Colonic mucosa (tissue), 4 donors: ENCODE measurements around the gene ST7L. TPM values are rescaled to one million over a fixed set of nuclear protein-coding genes. Genes with fewer than 3 reads are reported as not detected.
"Not testable (repeated sequence)": the region's sequence is repeated elsewhere in the genome, so short reads cannot be mapped to it uniquely, and the experiment has no call there.

Source experiments
- DNase-seq: peaks from one replicate; pipeline ENCODE4 v3.0.0-alpha.2; 2020
- H3K27ac ChIP-seq: fragments of 200-600 bp; one replicate; pipeline ENCODE4 v1.8.0; 2021
- H3K27me3 ChIP-seq: fragments of 200-600 bp; one replicate; pipeline ENCODE4 v1.8.0; 2021
- H3K36me3 ChIP-seq: fragments of 200-600 bp; one replicate; pipeline ENCODE4 v1.8.0; 2021
- H3K4me1 ChIP-seq: fragments of 200-600 bp; one replicate; pipeline ENCODE4 v1.8.0; 2021; ENCODE audit warnings: mild to moderate bottlenecking
- H3K4me3 ChIP-seq: fragments of 200-600 bp; one replicate; pipeline ENCODE4 v1.8.0; 2021
- H3K9ac ChIP-seq, 2 donors: one replicate each; pipeline ENCODE4 v1.7.0; 2013; ENCODE audit warnings: control low read depth in 2 of 2, low read depth in 2 of 2, low read length in 2 of 2
- H3K9me3 ChIP-seq: fragments of 200-600 bp; one replicate; pipeline ENCODE4 v1.8.0; 2021
- CTCF ChIP-seq: fragments of 200-600 bp; IDR thresholded peaks from one replicate; pipeline ENCODE4 v1.8.0; 2022; ENCODE audit warnings: antibody characterized with exemption, mild to moderate bottlenecking
- intact Hi-C: fragments of 100-400 bp; cut with DNase I; formaldehyde crosslinking; loops from one replicate; pipeline ENCODE4 v1.14.1; 2022
- total RNA-seq, 2 donors: library from RNA; stranded (reverse); fragmentation: NEBNext Ultra II Directional in 1 of 2; extraction: Animal tissue kit (Norgen Biotek cat#: 25700) in 1 of 2; gene quantifications; one replicate each; pipeline ENCODE4 v1.2.1, GENCODE V29; 2021
- donor health status: healthy.
- donor health status: DM: no; HTN: no; CAD: no.
- donor health status: DM: no; HTN: no; CAD: no.

ST7L gene
- total RNA-seq, 2 donors from 2014 or later = 14.4 to 15.0 TPM

- peaks cover 5% of the 10 kb centered on the region for H3K4me1 ChIP-seq
- H3K9ac ChIP-seq = no peak overlapping the region
- H3K27me3 ChIP-seq = no peaks in the 10 kb centered on the region
- no peak overlapping the region for H3K27ac ChIP-seq
- no peak for DNase-seq
- H3K9me3 ChIP-seq = no peaks in the 10 kb centered on the region
- intact Hi-C loops = no loop called here
- TF ChIP-seq CTCF = no peak
- no peak overlapping the region for H3K4me3 ChIP-seq
- H3K36me3 ChIP-seq = no peaks in the 10 kb centered on the region
Observed at GRCh38 chr1:112625696-112626095, 6.8 kb upstream of the ST7L start.

GRCh38 chr1:112624493-112624892 is 5.6 kb upstream of the ST7L start:
- H3K4me3 ChIP-seq, H3K27ac ChIP-seq, H3K36me3 ChIP-seq, H3K9me3 ChIP-seq, intact Hi-C loops, H3K9ac ChIP-seq, DNase-seq, H3K27me3 ChIP-seq, H3K4me1 ChIP-seq: not testable (repeated sequence)

DNA sequence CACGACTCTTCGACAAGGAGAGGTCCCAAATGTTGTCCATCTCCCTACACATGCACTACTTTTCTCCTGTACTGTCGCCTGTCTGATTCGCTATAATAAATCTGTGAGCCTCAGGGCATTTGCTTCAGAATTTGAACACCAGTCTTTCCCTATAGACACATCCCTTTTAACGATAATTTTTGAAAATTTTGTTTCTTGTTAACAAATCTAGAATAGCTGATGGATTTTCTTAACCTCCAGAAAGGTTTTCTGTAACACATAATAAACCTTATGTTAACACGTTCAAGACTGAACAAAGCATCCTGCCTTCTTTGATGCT is 1.4 kb upstream of the ST7L start:
- Histone ChIP-seq H3K4me1 (peaks cover 5% of the 10 kb centered on the region), H3K4me3 (peak overlapping the region; percentile 83), H3K36me3 (no peaks in the 10 kb centered on the region), H3K9me3 (no peaks in the 10 kb centered on the region), H3K9ac (peak overlapping the region; percentile 96 to 98), H3K27me3 (no peaks in the 10 kb centered on the region), H3K27ac (peak overlapping the region; percentile 99)
- intact Hi-C loops = no loop called here
- no peak for TF ChIP-seq CTCF
- DNase-seq = no peak

DNA sequence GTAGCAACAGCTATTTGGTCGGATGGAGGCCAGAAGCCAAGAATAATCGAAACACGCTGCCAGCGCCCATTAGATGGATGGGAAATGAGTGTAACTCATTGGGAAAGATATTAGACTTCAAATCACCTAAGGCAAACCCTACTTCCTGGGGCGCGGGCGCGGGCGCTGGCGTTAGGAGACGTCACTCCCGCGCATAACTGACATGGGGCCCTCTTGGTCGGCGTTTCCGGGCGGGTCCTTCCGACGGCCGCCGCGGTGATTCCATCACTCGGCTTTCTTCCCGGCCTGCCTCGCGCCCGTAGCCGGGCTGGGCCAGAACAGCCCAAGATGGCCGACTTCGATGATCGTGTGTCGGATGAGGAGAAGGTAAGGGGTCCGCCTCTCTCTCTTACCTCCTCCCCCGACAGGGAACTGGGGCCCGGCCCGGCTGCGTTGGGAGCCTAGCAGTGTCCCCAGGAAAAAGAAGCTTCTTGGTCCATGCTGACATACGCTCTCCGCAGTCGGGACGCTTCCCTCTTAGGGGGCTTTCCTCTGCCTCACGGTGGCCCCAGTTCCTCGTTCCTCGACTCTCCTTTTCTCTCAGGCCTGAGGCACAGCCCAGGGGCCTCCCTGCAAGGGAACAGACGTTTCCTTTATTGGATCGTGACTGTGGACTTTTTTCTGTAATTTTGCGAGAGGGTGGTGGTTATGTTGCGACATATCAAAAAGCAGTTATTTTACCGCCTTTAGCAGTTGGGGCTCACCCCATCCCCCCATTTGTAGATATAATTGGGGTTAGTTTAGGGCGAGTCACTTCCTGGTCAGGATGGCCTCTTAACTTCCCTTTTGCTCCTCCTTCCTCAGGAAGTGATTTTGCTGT is 806 bp upstream of the ST7L start, which contains the start of gene CAPZA1:
Gene CAPZA1, plus strand, starts transcription at position 315 of the 859 bp plus-strand sequence. Its CDS starts 13 bp downstream, at position 328.
- peak within 1 kb of the TSS; percentile 99 for H3K27ac ChIP-seq

DNA sequence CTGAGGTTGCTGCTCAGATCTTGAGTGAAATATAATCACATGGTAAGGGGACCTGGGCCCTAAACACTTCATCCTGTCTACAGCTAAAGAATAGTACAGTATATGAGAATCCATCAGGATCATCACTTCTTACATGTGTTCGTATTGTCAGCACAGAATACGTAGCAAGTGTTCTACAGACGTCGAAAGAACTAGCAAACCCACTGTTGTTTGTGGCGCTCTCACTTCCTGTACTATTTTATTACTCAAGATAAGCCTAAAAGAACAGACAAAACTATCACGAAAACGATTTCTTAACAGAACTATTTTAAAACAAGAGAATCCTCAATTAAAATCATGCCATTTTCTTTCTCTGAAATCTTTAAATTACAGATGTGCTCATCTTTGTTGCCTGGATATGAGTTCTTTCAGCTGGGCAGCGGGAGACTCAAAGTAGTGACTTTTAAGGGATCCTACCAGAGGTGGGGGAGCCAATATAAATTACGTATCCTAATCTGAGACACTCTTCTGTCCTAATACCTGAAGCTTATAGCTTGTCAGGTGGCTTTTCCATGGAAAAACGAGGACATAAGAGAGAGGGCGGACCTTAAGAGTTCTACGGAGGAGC is 724 bp downstream of the ST7L start:
- Histone ChIP-seq H3K27me3 (no peaks in the 10 kb centered on the region), H3K27ac (peak overlapping the region; percentile 99), H3K9me3 (no peaks in the 10 kb centered on the region), H3K9ac (peak overlapping the region; percentile 96 to 98), H3K4me3 (peak overlapping the region; percentile 83), H3K4me1 (peaks cover 5% of the 10 kb centered on the region), H3K36me3 (no peaks in the 10 kb centered on the region)
- intact Hi-C loops = loop anchor here (5.0 kb wide), 3 partner anchors 89 to 226 kb away; partner anchors contain the start of gene RHOC
- no peak for TF ChIP-seq CTCF
- no peak for DNase-seq

More for the DNA sequence above, 806 bp upstream of the ST7L start, which contains the start of gene CAPZA1:
- no peaks in the 10 kb centered on the region for H3K27me3 ChIP-seq
- intact Hi-C loops = loop anchor here (5.0 kb wide), 3 partner anchors 88 to 227 kb away; partner anchors contain the start of gene RHOC
- no peaks in the 10 kb centered on the region for H3K9me3 ChIP-seq
- DNase-seq = peak; percentile 93
- H3K9ac ChIP-seq = peak within 1 kb of the TSS; percentile 96 to 98
- H3K4me1 ChIP-seq = peaks cover 5% of the 10 kb centered on the region
- peak within 1 kb of the TSS; percentile 83 for H3K4me3 ChIP-seq
- TF ChIP-seq CTCF = no peak
- no peaks in the 10 kb centered on the region for H3K36me3 ChIP-seq
